SJCRH30 (cell line): ENCODE measurements around the gene SLC44A5. TPM values are rescaled to one million over a fixed set of nuclear protein-coding genes. Genes with fewer than 3 reads are reported as not detected.

ENCODE experiments used
- DNase-seq, 2 experiments: peaks; one replicate each; pipeline ENCODE4 v3.0.0-alpha.2; 2015 to 2020
- H3K27ac ChIP-seq: fragments of 250-450 bp; sonication (Bioruptor Pico); 2 replicates; pipeline ENCODE4 v1.5.1; 2020; ENCODE audit warnings: mild to moderate bottlenecking, moderate library complexity
- H3K27me3 ChIP-seq: fragments of 250-450 bp; sonication (Bioruptor Pico); 2 replicates; pipeline ENCODE4 v1.5.1; 2020; ENCODE audit warnings: mild to moderate bottlenecking, moderate library complexity
- H3K36me3 ChIP-seq: fragments of 250-450 bp; sonication (Bioruptor Pico); 2 replicates; pipeline ENCODE4 v1.5.1; 2020; ENCODE audit warnings: mild to moderate bottlenecking, moderate library complexity
- H3K4me1 ChIP-seq: fragments of 250-450 bp; sonication (Bioruptor Pico); 2 replicates; pipeline ENCODE4 v1.5.1; 2020; ENCODE audit warnings: mild to moderate bottlenecking, moderate library complexity
- H3K4me3 ChIP-seq: fragments of 250-450 bp; sonication (Bioruptor Pico); 2 replicates; pipeline ENCODE4 v1.5.1; 2020; ENCODE audit warnings: mild to moderate bottlenecking, moderate library complexity
- H3K9me3 ChIP-seq: fragments of 250-450 bp; sonication (Bioruptor Pico); replicated peaks from 2 replicates; pipeline ENCODE4 v1.5.1; 2020; ENCODE audit warnings: mild to moderate bottlenecking, moderate library complexity
- total RNA-seq: library from RNA; depleted of rRNA; stranded (reverse); fragments of >200 nt; shearing (Covaris generic); gene quantifications from 2 replicates; pipeline ENCODE4 v1.2.3, GENCODE V29; 2014

The SLC44A5 gene
- total RNA-seq, 1 experiment from 2014 or later = 0.47 TPM

- H3K9me3 ChIP-seq = no peaks in the 10 kb centered on the region
- H3K4me1 ChIP-seq = no peaks in the 10 kb centered on the region
- no peaks in the 10 kb centered on the region for H3K36me3 ChIP-seq
- DNase-seq = no peak
- no peak overlapping the region for H3K27ac ChIP-seq
- H3K4me3 ChIP-seq = no peak overlapping the region
- H3K27me3 ChIP-seq = no peaks in the 10 kb centered on the region
These were observed 137.8 kb downstream of the SLC44A5 start for GRCh38 chr1:75472971-75473603.

GRCh38 chr1:75472089-75472970 lies 138.6 kb downstream of the SLC44A5 start:
- Histone ChIP-seq H3K4me3 (no peak overlapping the region), H3K36me3 (no peaks in the 10 kb centered on the region), H3K27me3 (no peaks in the 10 kb centered on the region), H3K4me1 (no peaks in the 10 kb centered on the region), H3K27ac (no peak overlapping the region), H3K9me3 (no peaks in the 10 kb centered on the region)
- DNase-seq = no peak

DNA sequence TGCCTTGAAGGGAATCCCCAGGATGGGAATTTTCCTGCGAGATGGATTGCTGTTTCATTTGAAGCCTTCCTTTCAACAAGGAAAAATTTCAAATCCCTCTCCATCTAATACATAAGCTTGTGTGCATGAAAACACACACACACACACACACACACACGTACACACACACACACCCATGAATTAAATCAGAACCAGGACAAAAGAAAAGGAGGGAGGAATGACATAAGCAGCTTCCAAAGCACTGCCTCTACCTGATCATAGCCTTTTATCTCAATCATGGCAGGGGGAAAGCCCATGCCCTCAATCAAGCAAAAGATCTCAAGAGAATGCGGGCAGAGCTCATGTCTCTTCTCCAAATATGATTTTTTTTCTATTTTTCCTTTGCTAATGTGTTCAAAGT lies 139.7 kb downstream of the SLC44A5 start:
- Histone ChIP-seq H3K27ac (no peak overlapping the region), H3K36me3 (no peaks in the 10 kb centered on the region), H3K27me3 (no peaks in the 10 kb centered on the region), H3K4me1 (no peaks in the 10 kb centered on the region), H3K9me3 (no peaks in the 10 kb centered on the region), H3K4me3 (no peak overlapping the region)
- no peak for DNase-seq

GRCh38 chr1:75470448-75470847 lies 140.5 kb downstream of the SLC44A5 start:
- no peak for DNase-seq
- Histone ChIP-seq H3K9me3 (no peaks in the 10 kb centered on the region), H3K4me3 (no peak overlapping the region), H3K27me3 (0 out of 2 replicates have a peak, but pooled peaks cover 4% of the 10 kb centered on the region), H3K4me1 (no peaks in the 10 kb centered on the region), H3K27ac (no peak overlapping the region), H3K36me3 (no peaks in the 10 kb centered on the region)

GRCh38 chr1:75469586-75470173 lies 141.2 kb downstream of the SLC44A5 start:
- H3K36me3 ChIP-seq = no peaks in the 10 kb centered on the region
- no peak for DNase-seq

DNA sequence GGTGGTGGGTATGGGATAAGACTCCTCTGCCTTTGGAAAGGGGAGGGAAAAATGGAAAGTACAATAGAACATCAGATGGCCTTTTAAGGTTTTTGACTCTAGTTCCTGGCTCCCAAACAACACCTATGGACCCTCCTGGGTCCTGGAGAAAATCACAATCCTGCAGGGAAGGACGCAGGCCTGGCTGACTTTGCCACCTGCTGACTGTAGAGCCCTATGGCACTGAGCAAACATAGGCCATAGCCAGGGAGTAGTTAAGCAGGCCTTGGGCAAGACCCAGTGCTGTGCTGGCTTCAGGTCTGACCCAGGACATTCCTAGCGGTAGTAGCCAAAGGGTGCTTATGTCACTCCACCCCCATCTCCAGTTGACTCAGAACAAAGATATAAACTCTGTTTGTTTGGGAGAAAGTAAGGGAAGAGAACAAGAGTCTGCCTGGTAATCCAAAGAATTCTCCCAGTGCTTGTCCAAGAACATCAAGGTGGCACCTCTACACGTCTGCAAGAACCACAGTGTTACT lies 149.0 kb downstream of the SLC44A5 start:
- Histone ChIP-seq H3K27ac (no peak overlapping the region), H3K9me3 (no peaks in the 10 kb centered on the region), H3K27me3 (0 out of 2 replicates have a peak, but pooled peaks cover 4% of the 10 kb centered on the region), H3K4me1 (no peaks in the 10 kb centered on the region; the same call in 1 of the 2 replicates), H3K4me3 (no peak overlapping the region), H3K36me3 (no peaks in the 10 kb centered on the region)
- no peak for DNase-seq

More at GRCh38 chr1:75469586-75470173, 141.2 kb downstream of the SLC44A5 start:
- Histone ChIP-seq H3K27me3 (0 out of 2 replicates have a peak, but pooled peaks cover 4% of the 10 kb centered on the region), H3K27ac (no peak overlapping the region), H3K4me1 (no peaks in the 10 kb centered on the region), H3K9me3 (no peaks in the 10 kb centered on the region), H3K4me3 (no peak overlapping the region)

GRCh38 chr1:75449998-75450397 lies 160.9 kb downstream of the SLC44A5 start:
- DNase-seq = no peak
- H3K4me1 ChIP-seq = no peaks in the 10 kb centered on the region
- H3K27me3 ChIP-seq = no peaks in the 10 kb centered on the region

DNA sequence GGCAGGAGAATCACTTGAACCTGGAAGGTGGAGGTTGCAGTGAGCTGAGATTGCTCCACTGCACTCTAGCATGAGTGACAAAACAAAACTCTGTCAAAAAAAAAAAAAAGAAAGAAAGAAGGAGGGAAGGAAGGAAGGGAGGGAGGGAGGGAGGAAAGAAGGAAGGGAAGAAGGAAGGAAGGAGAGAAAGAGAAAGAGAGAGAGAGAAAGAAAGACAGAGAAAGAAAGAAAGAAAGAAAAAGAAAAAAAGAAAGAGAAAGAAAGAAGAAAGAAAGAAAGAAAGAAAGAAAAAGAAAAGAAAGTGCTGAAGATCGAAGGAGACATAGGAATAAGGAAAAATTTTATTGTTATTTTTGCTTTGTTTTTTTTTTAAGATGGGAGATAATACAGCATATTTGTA lies 166.7 kb downstream of the SLC44A5 start:
- no peak overlapping the region for H3K27ac ChIP-seq
- no peak for DNase-seq
- H3K4me1 ChIP-seq = no peaks in the 10 kb centered on the region
- H3K9me3 ChIP-seq = no peaks in the 10 kb centered on the region
- H3K4me3 ChIP-seq = no peak overlapping the region
- no peaks in the 10 kb centered on the region for H3K36me3 ChIP-seq
- H3K27me3 ChIP-seq = no peaks in the 10 kb centered on the region

More at GRCh38 chr1:75449998-75450397, 160.9 kb downstream of the SLC44A5 start:
- no peaks in the 10 kb centered on the region for H3K36me3 ChIP-seq
- H3K4me3 ChIP-seq = no peak overlapping the region
- H3K9me3 ChIP-seq = no peaks in the 10 kb centered on the region
- no peak overlapping the region for H3K27ac ChIP-seq

- H3K27ac ChIP-seq = no peak overlapping the region
- H3K4me3 ChIP-seq = no peak overlapping the region
- no peaks in the 10 kb centered on the region for H3K36me3 ChIP-seq
- no peak for DNase-seq
- H3K27me3 ChIP-seq = no peaks in the 10 kb centered on the region
- H3K4me1 ChIP-seq = no peaks in the 10 kb centered on the region
- H3K9me3 ChIP-seq = no peaks in the 10 kb centered on the region
These were observed 170.6 kb downstream of the SLC44A5 start for GRCh38 chr1:75440274-75440673.

- no peak overlapping the region for H3K4me3 ChIP-seq
- no peaks in the 10 kb centered on the region for H3K27me3 ChIP-seq
- H3K27ac ChIP-seq = no peak overlapping the region
- peak in 1 of 2 experiments; percentile 14 for DNase-seq
- H3K9me3 ChIP-seq = no peaks in the 10 kb centered on the region
- H3K4me1 ChIP-seq = no peaks in the 10 kb centered on the region
- H3K36me3 ChIP-seq = no peaks in the 10 kb centered on the region
These were observed 172.6 kb downstream of the SLC44A5 start for GRCh38 chr1:75438355-75438754.

GRCh38 chr1:75431843-75432242 lies 179.1 kb downstream of the SLC44A5 start:
- no peaks in the 10 kb centered on the region for H3K27me3 ChIP-seq
- H3K4me3 ChIP-seq = no peak overlapping the region
- H3K4me1 ChIP-seq = no peaks in the 10 kb centered on the region
- H3K27ac ChIP-seq = no peak overlapping the region
- no peaks in the 10 kb centered on the region for H3K9me3 ChIP-seq
- H3K36me3 ChIP-seq = no peaks in the 10 kb centered on the region
- DNase-seq = no peak

DNA sequence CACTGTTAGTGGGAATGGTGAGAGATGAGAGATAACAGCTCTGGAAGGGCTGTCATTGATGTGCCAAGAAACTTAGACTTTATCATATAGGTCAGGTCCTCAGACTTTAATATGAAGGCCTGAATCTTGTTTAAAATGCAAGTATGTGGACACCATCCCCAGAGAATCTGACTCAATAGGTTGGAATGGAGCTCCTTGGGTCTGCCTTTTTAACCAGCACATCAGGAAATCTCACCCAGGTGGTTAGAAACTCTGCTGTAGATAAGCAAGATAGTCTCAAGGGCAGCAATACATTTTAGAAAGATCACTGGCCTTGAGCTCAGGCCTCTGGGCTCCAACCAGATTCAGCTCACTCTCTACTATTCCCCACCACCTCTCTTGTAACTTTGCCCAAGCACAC lies 180.4 kb downstream of the SLC44A5 start:
- H3K36me3 ChIP-seq = no peaks in the 10 kb centered on the region
- no peaks in the 10 kb centered on the region for H3K4me1 ChIP-seq

DNA sequence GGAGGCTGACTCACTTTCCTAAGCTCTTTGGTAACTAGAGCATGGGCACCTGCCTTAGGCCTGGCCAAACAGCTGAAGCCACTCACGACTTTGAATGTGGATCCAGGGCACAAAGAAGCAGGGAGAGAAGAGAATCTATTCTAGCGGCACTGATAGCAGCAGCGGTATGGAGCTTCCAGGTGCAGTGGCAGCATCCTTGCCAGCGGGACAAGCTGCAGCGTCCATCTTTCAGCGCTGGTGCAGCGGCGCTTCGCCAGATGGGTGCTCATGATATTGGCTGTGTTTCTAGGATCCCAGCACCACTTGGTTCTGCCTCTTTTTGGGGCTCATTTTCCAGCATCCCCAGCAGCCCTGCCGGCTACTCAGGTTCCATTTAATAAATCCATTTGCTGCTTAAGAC lies 184.2 kb downstream of the SLC44A5 start:
- H3K27me3 ChIP-seq = peaks cover 3% of the 10 kb centered on the region; the same call in 1 of the 2 replicates
- no peaks in the 10 kb centered on the region for H3K36me3 ChIP-seq
- no peak for DNase-seq
- H3K27ac ChIP-seq = no peak overlapping the region
- H3K9me3 ChIP-seq = no peaks in the 10 kb centered on the region
- H3K4me3 ChIP-seq = no peak overlapping the region
- H3K4me1 ChIP-seq = no peaks in the 10 kb centered on the region

More for the DNA sequence above, 180.4 kb downstream of the SLC44A5 start:
- H3K27ac ChIP-seq = no peak overlapping the region
- H3K4me3 ChIP-seq = no peak overlapping the region
- DNase-seq = no peak
- no peaks in the 10 kb centered on the region for H3K9me3 ChIP-seq
- 0 out of 2 replicates have a peak, but pooled peaks cover 3% of the 10 kb centered on the region for H3K27me3 ChIP-seq

- no peak overlapping the region for H3K4me3 ChIP-seq
- DNase-seq = no peak
- H3K9me3 ChIP-seq = no peaks in the 10 kb centered on the region
- no peak overlapping the region for H3K27ac ChIP-seq
- H3K36me3 ChIP-seq = no peaks in the 10 kb centered on the region
- peaks cover 3% of the 10 kb centered on the region; the same call in 1 of the 2 replicates for H3K27me3 ChIP-seq
- no peaks in the 10 kb centered on the region for H3K4me1 ChIP-seq
These were observed 185.8 kb downstream of the SLC44A5 start for GRCh38 chr1:75425001-75425650.
